Thyroid gland (tissue), 4 donors: ENCODE data around the gene WNT7B.

Experiments used
- POLR2A ChIP-seq, 2 donors: fragments of 450-650 bp; IDR thresholded peaks; one replicate each; pipeline ENCODE4 v1.6.1; 2017; ENCODE audit warnings: antibody characterized with exemption in 2 of 2, mild to moderate bottlenecking in 2 of 2, moderate library complexity in 1 of 2
- TF ChIP-seq, protein P1 (sequence below), 6 experiments: fragments of 200-600 bp in 3 of 6; fragments of 450-650 bp in 3 of 6; sonication (generic) in 3 of 6; IDR thresholded peaks; one replicate each; pipeline ENCODE4 v1.5.1; 2016 to 2019; ENCODE audit warnings: antibody characterized with exemption in 6 of 6, mild to moderate bottlenecking in 2 of 6, inconsistent platforms in 1 of 6, moderate library complexity in 1 of 6

DNA sequence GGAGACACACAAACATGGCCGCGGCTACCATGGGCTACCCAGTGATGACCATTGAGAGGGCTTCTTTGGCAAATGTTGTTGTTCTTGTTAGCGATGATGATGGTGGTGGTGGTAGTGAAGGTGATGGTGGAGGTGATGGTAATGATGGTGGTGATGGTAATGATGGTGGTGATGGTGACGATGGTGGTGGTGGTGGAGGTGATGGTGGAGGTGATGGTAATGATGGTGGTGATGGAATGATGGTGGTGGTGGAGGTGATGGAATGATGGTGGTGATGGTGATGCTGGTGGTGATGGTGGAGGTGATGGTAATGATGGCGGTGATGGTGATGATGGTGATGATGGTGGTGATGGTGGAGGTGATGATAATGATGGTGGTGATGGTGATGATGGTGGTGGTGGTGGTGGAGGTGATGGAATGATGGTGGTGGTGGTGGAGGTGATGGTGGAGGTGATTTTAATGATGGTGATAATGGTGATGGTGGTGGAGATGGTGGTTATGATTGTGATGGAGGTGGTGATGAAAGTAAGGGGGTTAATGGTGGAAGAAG is 16.3 kb upstream of the WNT7B start:
- TF ChIP-seq POLR2A (IDR thresholded peaks at IDR 0.05): no peak
- TF ChIP-seq, protein P1, sequence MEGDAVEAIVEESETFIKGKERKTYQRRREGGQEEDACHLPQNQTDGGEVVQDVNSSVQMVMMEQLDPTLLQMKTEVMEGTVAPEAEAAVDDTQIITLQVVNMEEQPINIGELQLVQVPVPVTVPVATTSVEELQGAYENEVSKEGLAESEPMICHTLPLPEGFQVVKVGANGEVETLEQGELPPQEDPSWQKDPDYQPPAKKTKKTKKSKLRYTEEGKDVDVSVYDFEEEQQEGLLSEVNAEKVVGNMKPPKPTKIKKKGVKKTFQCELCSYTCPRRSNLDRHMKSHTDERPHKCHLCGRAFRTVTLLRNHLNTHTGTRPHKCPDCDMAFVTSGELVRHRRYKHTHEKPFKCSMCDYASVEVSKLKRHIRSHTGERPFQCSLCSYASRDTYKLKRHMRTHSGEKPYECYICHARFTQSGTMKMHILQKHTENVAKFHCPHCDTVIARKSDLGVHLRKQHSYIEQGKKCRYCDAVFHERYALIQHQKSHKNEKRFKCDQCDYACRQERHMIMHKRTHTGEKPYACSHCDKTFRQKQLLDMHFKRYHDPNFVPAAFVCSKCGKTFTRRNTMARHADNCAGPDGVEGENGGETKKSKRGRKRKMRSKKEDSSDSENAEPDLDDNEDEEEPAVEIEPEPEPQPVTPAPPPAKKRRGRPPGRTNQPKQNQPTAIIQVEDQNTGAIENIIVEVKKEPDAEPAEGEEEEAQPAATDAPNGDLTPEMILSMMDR (IDR thresholded peaks at IDR 0.05): no peak
